ENCODE data around the gene PLEKHB1.

PLEKHB1 gene

DNA sequence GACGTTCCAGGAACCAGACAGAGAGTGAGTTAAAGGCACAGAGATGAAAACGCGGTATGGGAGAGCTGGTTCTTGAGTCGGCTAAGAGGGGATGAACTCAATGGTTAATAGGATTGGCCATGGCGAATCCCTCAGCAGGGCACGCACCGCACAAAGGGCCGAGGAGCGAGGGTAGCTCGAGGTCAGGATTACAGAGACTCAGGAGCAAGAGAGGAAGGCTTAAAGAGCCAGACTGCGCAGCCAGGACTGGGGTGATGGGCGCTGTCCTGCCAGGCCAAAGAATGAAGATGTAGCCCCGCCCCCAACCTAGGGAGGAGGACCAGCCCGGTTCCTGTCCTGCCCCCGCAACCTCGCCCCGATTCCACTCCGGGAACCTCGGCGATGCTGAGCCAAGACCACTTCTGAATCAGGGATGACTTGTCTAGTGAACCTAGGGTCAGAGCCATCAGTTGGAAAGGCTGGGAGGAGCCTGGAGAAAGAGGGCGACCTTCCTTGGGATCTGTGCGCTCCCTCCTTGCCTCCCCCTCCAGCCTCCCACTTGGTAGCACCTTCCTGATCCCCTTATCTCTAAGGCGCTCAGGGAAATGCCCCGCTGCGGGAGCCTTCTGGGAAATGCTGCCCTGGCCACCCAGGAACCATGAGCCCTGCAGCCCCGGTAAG is at the start of gene PLEKHB1:
TSS of gene PLEKHB1 (plus strand) at position 610 of the 660 bp plus-strand sequence. CDS start at position 638, 28 bp downstream.
- no peak for DNase-seq (ENCODE audit: low spot score)

DNA sequence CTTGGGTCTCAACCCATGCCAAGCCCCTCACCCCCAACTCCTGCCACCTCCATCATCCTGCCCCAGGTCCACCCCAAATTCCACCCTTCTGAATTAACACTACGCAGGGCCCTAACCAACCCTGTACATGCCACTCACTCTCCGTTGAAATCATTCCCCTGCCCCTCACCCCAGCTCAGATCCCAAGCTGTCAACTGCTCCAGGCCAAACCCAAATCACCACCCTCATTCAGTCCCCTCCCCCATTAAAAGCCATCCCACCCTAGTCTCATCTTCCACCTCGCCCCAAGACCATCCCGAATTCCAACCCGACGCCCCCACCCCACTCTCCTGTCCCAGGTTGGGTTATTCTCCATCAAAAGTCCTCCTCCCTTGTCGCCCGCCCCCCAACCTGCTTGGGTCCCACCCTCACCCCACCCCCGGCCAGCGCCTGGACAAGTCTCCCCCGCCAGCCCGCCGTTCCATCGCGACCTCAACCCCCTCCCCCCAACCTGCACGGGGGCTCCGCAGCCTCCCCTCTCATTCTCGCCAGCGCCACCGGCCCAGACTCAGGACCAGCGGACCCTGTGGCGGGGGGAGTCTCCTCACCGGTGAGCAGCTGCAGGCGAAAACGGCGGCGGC is 48.9 kb upstream of the PLEKHB1 start:
- no peak for DNase-seq (ENCODE audit: low spot score)

DNA sequence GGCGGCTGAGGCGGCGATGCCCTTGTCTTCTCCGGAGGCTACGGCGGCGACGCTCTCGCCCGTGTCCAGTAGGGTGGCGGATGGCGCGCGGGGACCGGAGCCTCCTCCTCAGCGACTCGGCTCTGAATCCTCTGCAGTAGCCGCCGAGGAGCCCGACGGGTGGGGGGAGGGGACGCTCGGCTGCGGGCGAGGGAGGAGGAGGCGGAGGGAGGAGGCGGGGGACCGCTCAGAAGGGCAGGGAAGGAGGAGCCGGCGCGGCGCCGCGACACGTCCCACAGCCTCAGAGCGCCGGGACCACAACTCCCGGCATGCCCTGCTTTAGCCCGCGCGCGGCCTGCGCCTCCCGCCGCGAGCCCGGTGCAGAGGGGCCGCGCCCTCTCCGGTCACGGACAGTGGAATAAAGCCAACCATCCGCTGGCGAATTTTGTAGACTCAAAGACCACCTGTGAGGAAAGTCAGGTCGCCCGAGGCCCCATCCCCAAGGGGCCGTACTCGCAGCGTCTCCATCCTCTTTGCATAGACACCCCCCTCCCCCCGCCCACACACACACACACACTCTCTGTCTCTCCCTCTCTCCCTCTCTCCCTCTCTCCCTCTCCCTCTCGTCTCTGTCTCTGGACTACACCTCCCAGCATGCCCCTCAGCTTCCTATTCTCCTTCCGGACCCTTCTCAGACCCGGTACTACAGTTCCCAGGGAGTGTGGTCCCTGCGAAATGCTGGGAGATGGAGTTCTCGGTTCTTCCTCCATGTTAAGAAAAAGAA is 48.2 kb upstream of the PLEKHB1 start, which contains the start of gene FAM168A:
TSS of gene FAM168A (minus strand) at position 157 of the 763 bp plus-strand sequence. CDS start 129,638 bp downstream, outside the sequence.
- peak; percentile 98 for DNase-seq (ENCODE audit: low spot score)

DNA sequence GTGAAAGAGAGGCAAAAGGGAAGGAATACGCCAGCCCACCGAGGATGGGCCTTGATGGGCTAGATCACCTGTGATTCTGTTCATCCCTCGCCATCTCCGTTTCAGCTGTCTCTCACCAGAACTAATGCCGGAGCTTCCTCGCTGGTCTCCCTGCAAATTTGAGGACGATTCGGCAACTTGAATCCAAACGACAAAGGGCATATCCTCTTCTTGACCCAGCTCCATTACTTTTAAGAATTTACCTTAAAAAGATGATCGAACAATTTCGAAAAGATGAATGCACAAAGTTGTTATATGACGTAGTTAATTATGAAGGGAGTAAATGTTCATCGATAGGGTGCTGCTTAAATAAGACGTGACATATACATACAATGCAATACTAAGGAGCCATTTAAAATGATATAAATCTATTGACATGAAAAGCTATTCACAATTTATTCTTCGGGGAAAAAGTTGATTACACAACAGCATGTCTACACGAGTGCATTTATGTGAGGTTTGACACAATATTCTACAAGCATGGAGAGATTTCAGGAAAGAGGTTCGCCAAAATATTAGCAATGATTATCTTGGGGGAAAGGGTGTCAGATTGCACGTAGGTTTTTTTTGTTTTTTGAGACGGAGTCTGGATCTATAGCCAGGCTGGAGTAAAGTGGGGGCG is 47.5 kb upstream of the PLEKHB1 start:
- no peak for DNase-seq (ENCODE audit: low spot score)

- DNase-seq (ENCODE audit: low spot score) = no peak
Observed at GRCh38 chr11:73612601-73613140, 33.7 kb upstream of the PLEKHB1 start.

DNA sequence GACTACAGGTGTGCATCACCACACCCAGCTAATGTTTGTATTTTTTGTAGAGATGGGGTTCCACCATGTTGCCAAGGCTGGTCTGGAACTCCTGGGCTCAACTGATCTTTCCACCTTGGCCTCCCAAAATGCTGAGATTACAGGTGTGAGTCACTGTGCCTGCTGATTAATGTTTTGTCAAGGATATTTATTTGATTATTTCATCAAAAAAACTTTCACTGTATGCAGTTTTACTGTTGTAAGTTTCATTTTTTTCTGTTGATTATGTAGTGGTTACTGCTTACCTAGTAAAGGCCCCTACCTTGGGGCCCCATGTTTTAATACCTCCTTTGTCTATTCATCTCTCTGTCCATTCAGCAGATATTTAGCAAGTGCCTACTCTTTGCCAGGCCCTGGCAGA is 31.8 kb upstream of the PLEKHB1 start:
- DNase-seq (ENCODE audit: low spot score) = no peak

- DNase-seq (ENCODE audit: low spot score) = no peak
Observed at GRCh38 chr11:73622926-73623593, 23.3 kb upstream of the PLEKHB1 start.

DNA sequence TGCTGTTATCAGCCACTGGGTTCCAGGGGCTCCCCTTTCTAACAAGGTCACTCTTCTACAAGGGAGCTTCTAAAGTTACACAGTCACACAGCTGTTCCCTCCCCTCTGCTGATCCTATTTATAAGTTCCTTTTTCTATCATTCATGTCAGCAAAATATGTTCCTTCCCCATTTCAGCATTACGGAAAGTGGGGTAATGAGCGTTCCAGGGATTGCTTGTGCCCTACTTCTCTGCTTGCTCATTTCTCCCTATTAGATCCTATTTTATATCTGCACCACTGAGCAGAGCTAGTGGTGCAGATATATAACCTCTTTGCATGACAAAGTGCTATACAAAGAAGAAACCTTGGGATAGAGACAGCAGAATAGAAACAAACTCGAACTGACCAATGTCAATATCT is 22.7 kb upstream of the PLEKHB1 start:
- no peak for DNase-seq (ENCODE audit: low spot score)

DNA sequence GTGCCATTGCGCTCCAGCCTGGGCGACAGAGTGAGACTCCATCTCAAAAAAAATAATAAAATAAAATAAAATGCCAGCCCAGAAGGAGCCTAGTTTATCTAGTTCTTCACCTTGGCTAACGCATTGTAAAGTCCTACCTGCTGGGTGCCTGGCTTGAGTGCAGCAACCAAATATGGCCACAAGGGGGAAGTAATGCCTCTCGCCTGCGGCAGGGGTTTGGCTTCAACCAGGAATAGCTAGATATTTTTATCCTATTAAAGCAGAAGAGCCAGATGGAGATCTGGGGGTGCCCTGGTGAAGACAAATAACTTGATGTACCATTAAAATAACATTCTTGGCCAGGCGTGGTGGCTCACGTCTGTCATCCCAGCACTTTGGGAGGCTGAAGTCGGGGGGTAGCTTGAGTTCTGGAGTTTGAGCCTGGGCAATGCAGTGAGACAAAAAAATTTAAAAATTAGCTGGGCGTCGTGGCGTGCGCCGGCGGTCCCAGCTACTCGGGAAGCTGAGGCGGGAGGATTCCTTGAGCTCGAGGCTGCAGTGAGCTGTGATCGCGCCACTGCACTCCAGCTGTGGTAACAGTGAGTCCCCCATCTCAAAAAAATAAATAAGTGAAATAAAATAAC is 20.6 kb upstream of the PLEKHB1 start:
- DNase-seq (ENCODE audit: low spot score) = peak; percentile 92

- no peak for DNase-seq (ENCODE audit: low spot score)
Observed at GRCh38 chr11:73629907-73630306, 16.5 kb upstream of the PLEKHB1 start.

GRCh38 chr11:73632996-73633395 is 13.4 kb upstream of the PLEKHB1 start:
- DNase-seq (ENCODE audit: low spot score) = no peak

DNA sequence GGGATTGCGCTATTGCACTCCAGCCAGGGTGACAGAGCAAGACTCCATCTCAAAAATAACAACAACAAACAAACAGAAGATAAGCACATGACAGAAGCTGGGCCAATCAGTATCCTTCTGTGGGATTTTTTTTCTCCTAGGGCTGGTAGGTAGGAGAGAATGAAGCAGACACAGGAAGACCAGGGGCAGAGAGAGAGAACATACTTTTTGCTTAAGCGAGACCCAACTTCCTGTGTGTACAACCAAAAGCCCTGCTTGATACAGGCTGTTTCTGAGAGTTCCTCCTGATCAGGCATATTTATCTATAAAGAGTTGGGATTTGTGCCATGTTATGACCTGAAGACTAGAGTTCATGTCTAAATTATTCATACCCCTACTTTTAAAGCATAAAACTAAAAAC is 12.4 kb upstream of the PLEKHB1 start:
- no peak for DNase-seq (ENCODE audit: low spot score)

DNA sequence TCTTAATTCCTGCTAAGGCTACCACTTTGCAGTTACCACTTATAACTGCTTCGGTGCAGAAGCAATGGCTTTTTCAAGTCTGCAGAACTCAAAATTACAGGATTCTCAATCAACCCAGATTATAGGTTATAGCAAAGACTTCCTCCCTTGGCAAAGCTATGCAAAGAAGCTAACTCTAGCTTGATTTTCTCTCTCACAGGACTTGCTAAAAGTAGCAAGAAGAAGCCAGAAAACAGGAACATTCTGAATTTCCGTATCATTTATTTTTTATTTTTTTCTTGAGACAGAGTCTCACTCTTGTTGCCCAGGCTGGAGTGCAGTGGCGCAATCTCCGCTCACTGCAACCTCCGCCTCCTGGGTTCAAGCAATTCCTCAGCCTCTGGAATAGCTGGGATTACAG is 10.7 kb upstream of the PLEKHB1 start:
- DNase-seq (ENCODE audit: low spot score) = no peak

DNA sequence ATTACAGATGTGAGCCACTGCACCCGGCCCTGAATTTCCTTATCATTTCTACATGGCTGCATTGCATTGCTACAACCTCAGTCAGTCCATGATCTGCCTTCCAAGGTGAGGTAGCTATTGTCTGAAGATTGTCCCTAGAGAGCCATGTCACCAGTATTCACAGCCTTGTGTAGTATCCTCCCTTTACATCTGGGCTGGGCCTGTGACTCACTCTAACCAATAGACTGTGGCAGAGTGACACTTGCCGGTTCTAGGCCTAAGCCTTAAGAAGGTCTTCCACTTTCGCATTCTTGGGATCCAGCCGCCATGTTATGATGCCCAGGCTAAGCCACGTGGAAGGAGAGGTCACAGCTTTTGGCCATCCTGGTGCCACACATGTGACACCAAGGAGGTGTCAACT is 10.1 kb upstream of the PLEKHB1 start:
- DNase-seq (ENCODE audit: low spot score) = no peak

- DNase-seq (ENCODE audit: low spot score) = no peak
Observed at GRCh38 chr11:73637012-73637411, 9.4 kb upstream of the PLEKHB1 start.

GRCh38 chr11:73640592-73640991 is 5.8 kb upstream of the PLEKHB1 start:
- no peak for DNase-seq (ENCODE audit: low spot score)

GRCh38 chr11:73641668-73642067 is 4.7 kb upstream of the PLEKHB1 start:
- no peak for DNase-seq (ENCODE audit: low spot score)

DNA sequence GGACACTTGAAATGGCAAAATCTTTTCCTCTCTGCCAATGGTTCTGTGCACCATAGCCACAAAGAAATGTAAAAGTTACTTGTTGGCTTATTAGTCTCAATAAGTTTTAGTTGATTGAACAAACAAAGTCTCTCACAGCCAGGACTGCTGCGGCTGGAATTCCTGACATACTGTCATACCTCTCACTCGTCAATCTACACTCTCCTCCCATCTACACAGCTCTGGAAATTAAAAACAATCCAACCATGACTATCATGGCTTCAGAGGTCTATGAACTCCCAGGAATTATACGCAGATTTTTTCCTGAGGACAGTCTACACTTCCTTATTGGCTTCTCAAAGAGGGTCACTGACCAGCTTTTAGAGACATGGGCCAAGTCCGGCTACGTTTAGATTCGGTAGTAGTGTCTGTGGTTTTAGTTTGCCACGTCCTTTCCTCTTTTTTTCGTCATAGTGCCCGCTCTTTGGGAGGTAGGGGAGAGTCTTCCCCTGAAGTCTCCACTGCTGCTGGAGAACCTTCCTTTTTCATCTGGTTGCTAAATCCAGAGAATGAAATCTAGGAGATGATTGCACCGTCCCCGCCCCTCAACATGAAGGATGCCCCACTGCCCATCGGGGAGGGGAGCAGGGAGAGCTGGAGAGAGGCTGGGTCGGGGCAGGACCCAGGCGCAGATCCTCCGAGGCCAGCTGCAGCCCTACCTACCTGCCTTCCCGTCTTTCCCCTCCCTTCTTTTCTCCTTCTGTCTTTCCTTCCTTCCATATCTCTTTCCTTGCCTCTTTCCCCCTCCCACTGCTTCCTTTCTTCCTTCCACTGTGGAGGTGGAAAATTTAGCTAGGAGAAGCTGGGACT is 1.0 kb upstream of the PLEKHB1 start:
- no peak for DNase-seq (ENCODE audit: low spot score)

- DNase-seq (ENCODE audit: low spot score) = peak; percentile 98
Observed at GRCh38 chr11:73647459-73648100, 1.2 kb downstream of the PLEKHB1 start.

GRCh38 chr11:73648121-73648520 is 1.7 kb downstream of the PLEKHB1 start:
- DNase-seq (ENCODE audit: low spot score) = no peak
